K562 (cell line): ENCODE measurements around the gene SCN4B. TPM values are rescaled to one million over a fixed set of nuclear protein-coding genes. Genes with fewer than 3 reads are reported as not detected.
"Not testable (repeated sequence)": the region's sequence is repeated elsewhere in the genome, so short reads cannot be mapped to it uniquely, and the experiment has no call there.

ENCODE experiments used
- ATAC-seq: fragments of 200-7000 bp; cut with Tn5 transposase; 3 replicates; pipeline ENCODE4 v1.9.1; 2020; ENCODE audit warnings: moderate library complexity
- BruUV-seq: library from RNA; stranded (reverse); fragments of 400-500 nt; replicated peaks from 2 replicates; lab custom pipeline; 2021; lab: Mats Ljungman, UMichigan
- CTCF ChIA-PET: fragments of 300-600 bp; formaldehyde crosslinking; extraction: SDS; loops from one replicate; lab custom pipeline; 2021; ENCODE audit warnings: low intra/inter-chr PET ratio; lab: Yijun Ruan, JAX
- POLR2A ChIA-PET: fragments of 300-600, 350-650 bp; sonication (Branson Sonifier 250); formaldehyde crosslinking; extraction: SDS; loops from one replicate; lab custom pipeline; 2021; ENCODE audit warnings: antibody characterized with exemption, inconsistent platforms; lab: Yijun Ruan, JAX
- DNase-seq, 4 experiments: peaks; one replicate each; pipeline versions ENCODE4 v3.0.0 to v3.0.0-alpha.2; 2011 to 2018; ENCODE audit warnings: low spot score in 3 of 4, mixed read lengths in 3 of 4; ENCODE audit errors: extremely low read depth in 1 of 4
- FAIRE-seq: peaks from 2 replicates; lab custom pipeline; 2011; peaks lifted over from hg19 to GRCh38; lab: Jason Lieb, UNC
- H2AFZ ChIP-seq: 2 replicates; pipeline ENCODE4 v1.6.0; 2011; ENCODE audit warnings: low read depth, low read length, control low read depth, inconsistent platforms
- H3K27ac ChIP-seq: fragments of 200-600 bp; 3 replicates; pipeline ENCODE4 v1.8.0; 2011; ENCODE audit warnings: low read depth, mild to moderate bottlenecking, control low read depth, inconsistent platforms, low read length, moderate library complexity, mixed read lengths; ENCODE audit errors: extremely low read depth
- H3K27me3 ChIP-seq, 2 experiments: fragments of 300-600 bp in 1 of 2; 2 replicates in 1 of 2; 3 replicates in 1 of 2; pipeline versions ENCODE4 v1.6.0 to v1.8.0; 2011; ENCODE audit warnings: inconsistent platforms in 2 of 2, low read length in 2 of 2, mild to moderate bottlenecking in 1 of 2, mixed read lengths in 1 of 2, moderate library complexity in 1 of 2; ENCODE audit not compliant: control insufficient read depth in 2 of 2, insufficient read depth in 2 of 2
- H3K36me3 ChIP-seq: fragments of 300-600 bp; 3 replicates; pipeline ENCODE4 v1.8.0; 2011; ENCODE audit warnings: mild to moderate bottlenecking, low read length, inconsistent platforms; ENCODE audit not compliant: control insufficient read depth, insufficient read depth
- H3K4me1 ChIP-seq, 2 experiments: fragments of 200-600 bp in 1 of 2; replicated peaks in 1 of 2; 2 replicates in 1 of 2; 3 replicates in 1 of 2; pipeline versions ENCODE4 v1.5.1 to v1.8.0; 2011; ENCODE audit warnings: inconsistent platforms in 2 of 2, low read length in 2 of 2, mild to moderate bottlenecking in 1 of 2, mixed read lengths in 1 of 2, moderate library complexity in 1 of 2; ENCODE audit not compliant: control insufficient read depth in 2 of 2, insufficient read depth in 2 of 2
- H3K4me2 ChIP-seq: 2 replicates; pipeline ENCODE4 v1.6.1; 2011; ENCODE audit warnings: low read length, control low read depth, inconsistent platforms, mixed read lengths; ENCODE audit not compliant: insufficient read depth
- H3K4me3 ChIP-seq: fragments of 200-600 bp; sonication (generic), shearing (Covaris generic); 2 replicates; pipeline ENCODE4 v1.5.1; 2016; ENCODE audit warnings: control low read depth, inconsistent platforms
- H3K79me2 ChIP-seq: fragments of 200-600 bp; 3 replicates; pipeline ENCODE4 v1.8.0; 2011; ENCODE audit warnings: low read length, inconsistent platforms; ENCODE audit not compliant: control insufficient read depth, insufficient read depth
- H3K9ac ChIP-seq, 2 experiments: 2 replicates each; pipeline versions ENCODE4 v1.6.0 to v1.6.1; 2011; ENCODE audit warnings: low read depth in 2 of 2, low read length in 2 of 2, control low read depth in 1 of 2, inconsistent platforms in 1 of 2, mild to moderate bottlenecking in 1 of 2, mixed read lengths in 1 of 2; ENCODE audit not compliant: insufficient read depth in 1 of 2
- H3K9me1 ChIP-seq: one replicate; pipeline ENCODE4 v1.6.0; 2011; ENCODE audit warnings: inconsistent platforms, mild to moderate bottlenecking, low read length, moderate library complexity; ENCODE audit not compliant: control insufficient read depth, insufficient read depth
- H3K9me3 ChIP-seq: replicated peaks from 2 replicates; pipeline ENCODE4 v1.5.1; 2011; ENCODE audit warnings: low read depth, low read length, inconsistent platforms; ENCODE audit not compliant: control insufficient read depth, insufficient read depth
- H4K20me1 ChIP-seq: replicated peaks from 2 replicates; pipeline ENCODE4 v1.6.1; 2011; ENCODE audit warnings: low read length, inconsistent platforms, mixed read lengths; ENCODE audit not compliant: control insufficient read depth, insufficient read depth
- CEBPB ChIP-seq: fragments of 450-650 bp; IDR thresholded peaks from 2 replicates; pipeline ENCODE4 v1.6.1; 2016; ENCODE audit warnings: missing genetic modification characterization, missing compliant biosample characterization
- DMBX1 ChIP-seq: fragments of 250-450 bp; sonication (Bioruptor Pico); IDR thresholded peaks from 2 replicates; pipeline ENCODE4 v1.8.0; 2022; ENCODE audit warnings: inconsistent platforms, mild to moderate bottlenecking, moderate library complexity, borderline replicate concordance
- WGBS: fragments of 100-300 bp; shearing (Covaris generic); methylation state at CpG from one replicate; pipeline ENCODE4 v1.1.6; 2016; ENCODE audit warnings: low coverage, mixed read lengths; ENCODE audit not compliant: insufficient coverage; ENCODE audit errors: missing lambda C conversion rate; 5-methylcytosine and 5-hydroxymethylcytosine counted together
- in situ Hi-C: fragments of 300-500 bp; cut with MboI; formaldehyde crosslinking; loops from 4 replicates; pipeline ENCODE4 v1.15.0; 2018; ENCODE audit warnings: inconsistent platforms, mixed read lengths
- intact Hi-C: fragments of 100-400 bp; cut with micrococcal nuclease; formaldehyde crosslinking; loops from 2 replicates; pipeline ENCODE4 v1.14.2; 2022
- polyA plus RNA-seq, 8 experiments: library from polyadenylated mRNA; depleted of rRNA in 4 of 8; stranded (reverse) in 5 of 8; unstranded in 3 of 8; fragments of >200 nt; fragmentation: Nextera tagmentation in 2 of 8; fragmentation: Illumina TruSeq in 1 of 8; extraction: Ambion mirVana in 2 of 8; extraction: Trizol in 1 of 8; gene quantifications; 2 replicates each; pipeline versions ENCODE4 v1.2.1 to v1.2.3, GENCODE V29; 2011 to 2014; ENCODE audit warnings: inconsistent platforms in 1 of 8, missing spikeins in 1 of 8
- total RNA-seq, 7 experiments: library from RNA; depleted of rRNA in 6 of 7; stranded (reverse); fragments of >200 nt in 6 of 7; fragmentation: Illumina TruSeq in 2 of 7; extraction: Trizol in 2 of 7; gene quantifications; 2 replicates each; pipeline versions ENCODE4 v1.2.1 to v1.2.3, GENCODE V29; 2011 to 2021; ENCODE audit warnings: low replicate concordance in 1 of 7

The SCN4B gene
- total and polyA plus RNA-seq, 9 of the 15 experiments (the other 6 are each of a cell fraction or from before 2014, with no cell fraction given): 0.03 TPM; not detected in 8

GRCh38 chr11:118184784-118185579 lies 32.4 kb upstream of the SCN4B start:
- H3K27me3 ChIP-seq: peaks cover 38 to 50% of the 10 kb centered on the region in 2 experiments
- no peaks in the 10 kb centered on the region for H4K20me1 ChIP-seq
- H3K4me2 ChIP-seq: no peak overlapping the region
- 0 out of 2 replicates have a peak, but pooled peaks have one; percentile 17 for TF ChIP-seq CEBPB (tag)
- no peak for TF ChIP-seq DMBX1 (CRISPR knock-in tag)
- H3K4me1 ChIP-seq: peaks cover 0 to 5% of the 10 kb centered on the region in 2 experiments; a peak in 1 of 5 replicates
- FAIRE-seq (no peak), ATAC-seq (no peak), DNase-seq (no peak)
- H3K9me3 ChIP-seq: no peaks in the 10 kb centered on the region
- no peaks in the 10 kb centered on the region for H3K36me3 ChIP-seq
- in situ Hi-C loops: no loop called here
- BruUV-seq: no TSS peak
- H3K9ac ChIP-seq: no peak overlapping the region
- no peaks in the 10 kb centered on the region for H3K9me1 ChIP-seq
- H3K79me2 ChIP-seq: no peaks in the 10 kb centered on the region
- 18% methylated on average over 12 of the region's 12 CpGs for WGBS
- no peak overlapping the region for H2AFZ ChIP-seq
- ChIA-PET POLR2A (interaction anchor here (0.6 to 0.9 kb wide), 3 partner anchors 9 to 443 kb away, joined by 3 to 4 read pairs (median 3); no protein-coding TSS in a partner anchor), CTCF (no interaction called here)
- H3K4me3 ChIP-seq: no peak overlapping the region
- H3K27ac ChIP-seq: no peak overlapping the region
- intact Hi-C loops: no loop called here

- 2% methylated on average over 5 of the region's 5 CpGs for WGBS
- in situ Hi-C loops, intact Hi-C loops, H3K9me3 ChIP-seq, H3K79me2 ChIP-seq, CTCF ChIA-PET, FAIRE-seq, DNase-seq, H3K4me1 ChIP-seq, POLR2A ChIA-PET, ATAC-seq, BruUV-seq, H2AFZ ChIP-seq, H3K9me1 ChIP-seq, H4K20me1 ChIP-seq, H3K36me3 ChIP-seq, H3K9ac ChIP-seq, H3K4me3 ChIP-seq, H3K4me2 ChIP-seq, H3K27ac ChIP-seq: not testable (repeated sequence)
- peaks cover 38 to 56% of the 10 kb centered on the region in 2 experiments for H3K27me3 ChIP-seq
Observed at GRCh38 chr11:118183691-118184090, 31.1 kb upstream of the SCN4B start.
